HL-60 (cell line): ENCODE measurements around the gene DHRS3.
"Not testable (repeated sequence)": the region's sequence is repeated elsewhere in the genome, so short reads cannot be mapped to it uniquely, and the experiment has no call there.

Experiments used
- DNase-seq, 2 experiments: peaks; one replicate each; pipeline ENCODE4 v3.0.0-alpha.2; 2010 to 2020; ENCODE audit warnings: low read depth in 1 of 2, low spot score in 1 of 2
- H3K27ac ChIP-seq: fragments of 250-450 bp; sonication (Bioruptor Pico); replicated peaks from 2 replicates; pipeline ENCODE4 v1.5.1; 2020; ENCODE audit warnings: mild to moderate bottlenecking, moderate library complexity
- H3K27me3 ChIP-seq: fragments of 250-450 bp; sonication (Bioruptor Pico); 2 replicates; pipeline ENCODE4 v1.5.1; 2021; ENCODE audit warnings: mild to moderate bottlenecking, moderate library complexity; ENCODE audit not compliant: insufficient read depth, poor library complexity, severe bottlenecking
- H3K4me3 ChIP-seq: replicated peaks from 2 replicates; pipeline ENCODE4 v1.5.1; 2011; ENCODE audit warnings: mild to moderate bottlenecking, control low read depth, low read length; ENCODE audit not compliant: insufficient read depth
- CTCF ChIP-seq: IDR thresholded peaks from one replicate; pipeline ENCODE4 v1.5.1; 2011; ENCODE audit warnings: low read length, control low read depth, inconsistent platforms; ENCODE audit not compliant: insufficient read depth
- GABPA ChIP-seq: IDR thresholded peaks from 2 replicates; pipeline ENCODE4 v1.6.1; 2012; ENCODE audit warnings: low read depth
- POLR2AphosphoS5 ChIP-seq: IDR thresholded peaks from 2 replicates; pipeline ENCODE4 v1.6.1; 2012; ENCODE audit warnings: low read depth
- REST ChIP-seq: IDR thresholded peaks from 2 replicates; pipeline ENCODE4 v1.6.1; 2012; ENCODE audit warnings: low read depth; ENCODE audit not compliant: insufficient replicate concordance
- SPI1 ChIP-seq: IDR thresholded peaks from 2 replicates; pipeline ENCODE4 v1.6.1; 2012; ENCODE audit warnings: low read depth, mild to moderate bottlenecking, borderline replicate concordance

DHRS3 gene

GRCh38 chr1:12654004-12654567 lies 36.1 kb upstream of the DHRS3 start:
- no peaks in the 10 kb centered on the region for H3K27me3 ChIP-seq
- no peak overlapping the region for H3K4me3 ChIP-seq
- H3K27ac ChIP-seq: no peak overlapping the region
- DNase-seq: no peak
- TF ChIP-seq REST: no peak
- no peak for TF ChIP-seq CTCF
- TF ChIP-seq SPI1: no peak
- no peak for TF ChIP-seq POLR2AphosphoS5
- no peak for TF ChIP-seq GABPA

GRCh38 chr1:12649971-12650421 lies 32.0 kb upstream of the DHRS3 start:
- Histone ChIP-seq H3K4me3 (no peak overlapping the region), H3K27ac (no peak overlapping the region), H3K27me3 (no peaks in the 10 kb centered on the region)
- DNase-seq: no peak
- TF ChIP-seq SPI1 (no peak), CTCF (no peak)

DNA sequence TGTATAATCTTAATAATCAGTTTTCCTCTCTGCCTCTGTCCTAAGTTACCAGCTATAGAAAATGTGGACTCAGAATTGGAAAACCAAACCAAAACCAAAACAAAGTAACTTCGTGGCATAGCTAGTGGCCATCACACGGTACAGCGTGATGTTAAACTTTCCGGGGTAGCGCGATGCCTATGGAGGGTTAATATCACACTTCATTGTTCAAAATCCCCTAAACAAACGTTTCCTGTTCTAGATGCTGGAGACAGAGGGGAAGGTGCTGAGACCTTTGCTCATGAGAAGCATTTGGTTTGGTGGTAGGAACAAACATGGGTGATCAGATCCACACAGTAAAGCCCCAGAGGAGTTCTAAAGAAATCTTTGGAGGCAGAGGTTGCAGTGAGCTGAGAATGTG lies 30.7 kb upstream of the DHRS3 start:
- no peak for DNase-seq
- no peaks in the 10 kb centered on the region for H3K27me3 ChIP-seq
- H3K27ac ChIP-seq: no peak overlapping the region
- TF ChIP-seq REST: no peak
- TF ChIP-seq POLR2AphosphoS5: no peak
- TF ChIP-seq SPI1: no peak
- TF ChIP-seq GABPA: no peak
- no peak for TF ChIP-seq CTCF
- H3K4me3 ChIP-seq: no peak overlapping the region

DNA sequence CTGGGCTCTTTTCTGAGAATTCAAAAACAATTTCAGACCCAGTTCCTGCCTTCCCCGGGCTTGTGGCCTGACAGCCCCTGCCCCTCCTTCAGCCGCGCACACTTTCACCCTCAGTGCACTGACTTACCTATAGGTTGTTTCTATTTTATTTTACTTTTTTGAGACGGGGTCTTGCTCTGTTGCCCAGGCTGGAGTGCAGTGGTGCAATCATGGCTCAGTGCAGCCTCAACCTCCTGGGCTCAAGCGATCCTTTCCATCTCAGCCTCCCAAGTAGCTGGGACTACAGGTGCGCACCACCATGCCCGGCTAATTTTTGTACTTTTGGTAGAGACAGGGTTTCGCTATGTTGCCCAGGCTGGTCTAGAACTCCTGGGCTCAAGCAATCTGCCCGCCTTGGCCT lies 27.4 kb upstream of the DHRS3 start:
- H3K27me3 ChIP-seq, DNase-seq, H3K4me3 ChIP-seq, H3K27ac ChIP-seq: not testable (repeated sequence)
